ENCODE data around the gene NFE2L3.
A peak's percentile ranks its signal among the peaks of the same experiment; 100 is the strongest.
"Not testable (repeated sequence)": the region's sequence is repeated elsewhere in the genome, so short reads cannot be mapped to it uniquely, and the experiment has no call there.

NFE2L3 gene

GRCh38 chr7:26149391-26149977, 2.5 kb upstream of the NFE2L3 start:
- peaks cover 9% of the 10 kb centered on the region for H3K27me3 ChIP-seq (ENCODE audit: insufficient read depth, insufficient read length)
- no peaks in the 10 kb centered on the region for H3K36me3 ChIP-seq (ENCODE audit: insufficient read depth, insufficient read length, low read length)
- DNase-seq (ENCODE audit: low read depth, low spot score), result no peak
- H3K9me3 ChIP-seq (ENCODE audit: insufficient read depth, low read length), result peaks cover 16% of the 10 kb centered on the region; the same call in 1 of the 2 replicates
- H3K4me1 ChIP-seq (ENCODE audit: insufficient read depth, insufficient read length), result peaks cover 13% of the 10 kb centered on the region
- H3K9ac ChIP-seq (ENCODE audit: insufficient read length, low read depth), result no peak overlapping the region
- no peak overlapping the region for H3K4me3 ChIP-seq (ENCODE audit: insufficient read length, low read depth)
- TF ChIP-seq YY1 (IDR thresholded peaks at IDR 0.05; ENCODE audit: insufficient read depth, insufficient read length), result no peak
- no peak for TF ChIP-seq ZNF274 (IDR thresholded peaks at IDR 0.05; ENCODE audit: low read depth, low read length)

- no peak overlapping the region for H3K4me3 ChIP-seq (ENCODE audit: insufficient read length, low read depth)
Measured at GRCh38 chr7:26151096-26151495, 902 bp upstream of the NFE2L3 start.

DNA sequence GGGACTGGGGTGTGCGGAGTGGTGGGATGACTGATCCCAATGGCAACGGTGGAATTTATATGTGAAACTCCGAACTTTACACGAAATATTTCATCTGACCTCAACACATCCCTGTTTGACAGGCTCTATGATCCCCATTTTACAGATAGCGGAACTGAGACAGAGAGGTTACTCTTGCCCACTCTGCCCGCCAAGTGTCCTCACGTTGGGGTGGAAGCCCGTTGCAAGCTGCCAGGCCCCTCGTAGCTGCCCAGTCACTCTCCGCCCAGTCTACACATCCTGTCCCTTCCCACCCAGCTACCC, 397 bp upstream of the NFE2L3 start:
- Histone ChIP-seq H3K4me3 (ENCODE audit: insufficient read length, low read depth) (peak overlapping the region; percentile 77), H3K27me3 (ENCODE audit: insufficient read depth, insufficient read length) (peaks cover 9% of the 10 kb centered on the region)

More at GRCh38 chr7:26151096-26151495, 902 bp upstream of the NFE2L3 start:
- H3K27me3 ChIP-seq (ENCODE audit: insufficient read depth, insufficient read length), result peaks cover 9% of the 10 kb centered on the region
- no peak for TF ChIP-seq SUZ12 (IDR thresholded peaks at IDR 0.05; ENCODE audit: extremely low read depth, insufficient read depth, insufficient read length)
- TF ChIP-seq ZNF274 (IDR thresholded peaks at IDR 0.05; ENCODE audit: low read depth, low read length), result no peak
- TF ChIP-seq YY1 (IDR thresholded peaks at IDR 0.05; ENCODE audit: insufficient read depth, insufficient read length), result no peak
- no peak overlapping the region for H3K9ac ChIP-seq (ENCODE audit: insufficient read length, low read depth)
- no peak for DNase-seq (ENCODE audit: low read depth, low spot score)
- H3K4me1 ChIP-seq (ENCODE audit: insufficient read depth, insufficient read length), result peaks cover 18% of the 10 kb centered on the region
- peaks cover 21% of the 10 kb centered on the region; the same call in 1 of the 2 replicates for H3K9me3 ChIP-seq (ENCODE audit: insufficient read depth, low read length)
- no peaks in the 10 kb centered on the region for H3K36me3 ChIP-seq (ENCODE audit: insufficient read depth, insufficient read length, low read length)

GRCh38 chr7:26152782-26153240, 813 bp downstream of the NFE2L3 start:
- Histone ChIP-seq H3K4me1 (ENCODE audit: insufficient read depth, insufficient read length) (peaks cover 18% of the 10 kb centered on the region), H3K9ac (ENCODE audit: insufficient read length, low read depth) (peak overlapping the region; percentile 91), H3K4me3 (ENCODE audit: insufficient read length, low read depth) (peak overlapping the region; percentile 77)
- not testable (repeated sequence) for H3K36me3 ChIP-seq (ENCODE audit: insufficient read depth, insufficient read length, low read length); H3K9me3 ChIP-seq (ENCODE audit: insufficient read depth, low read length); DNase-seq (ENCODE audit: low read depth, low spot score); H3K27me3 ChIP-seq (ENCODE audit: insufficient read depth, insufficient read length)

More for the DNA sequence above, 397 bp upstream of the NFE2L3 start:
- TF ChIP-seq YY1 (IDR thresholded peaks at IDR 0.05; ENCODE audit: insufficient read depth, insufficient read length), result no peak
- TF ChIP-seq SUZ12 (IDR thresholded peaks at IDR 0.05; ENCODE audit: extremely low read depth, insufficient read depth, insufficient read length), result no peak
- peaks cover 21% of the 10 kb centered on the region; the same call in 1 of the 2 replicates for H3K9me3 ChIP-seq (ENCODE audit: insufficient read depth, low read length)
- DNase-seq (ENCODE audit: low read depth, low spot score), result no peak
- H3K36me3 ChIP-seq (ENCODE audit: insufficient read depth, insufficient read length, low read length), result no peaks in the 10 kb centered on the region
- H3K9ac ChIP-seq (ENCODE audit: insufficient read length, low read depth), result no peak overlapping the region
- peaks cover 18% of the 10 kb centered on the region for H3K4me1 ChIP-seq (ENCODE audit: insufficient read depth, insufficient read length)

DNA sequence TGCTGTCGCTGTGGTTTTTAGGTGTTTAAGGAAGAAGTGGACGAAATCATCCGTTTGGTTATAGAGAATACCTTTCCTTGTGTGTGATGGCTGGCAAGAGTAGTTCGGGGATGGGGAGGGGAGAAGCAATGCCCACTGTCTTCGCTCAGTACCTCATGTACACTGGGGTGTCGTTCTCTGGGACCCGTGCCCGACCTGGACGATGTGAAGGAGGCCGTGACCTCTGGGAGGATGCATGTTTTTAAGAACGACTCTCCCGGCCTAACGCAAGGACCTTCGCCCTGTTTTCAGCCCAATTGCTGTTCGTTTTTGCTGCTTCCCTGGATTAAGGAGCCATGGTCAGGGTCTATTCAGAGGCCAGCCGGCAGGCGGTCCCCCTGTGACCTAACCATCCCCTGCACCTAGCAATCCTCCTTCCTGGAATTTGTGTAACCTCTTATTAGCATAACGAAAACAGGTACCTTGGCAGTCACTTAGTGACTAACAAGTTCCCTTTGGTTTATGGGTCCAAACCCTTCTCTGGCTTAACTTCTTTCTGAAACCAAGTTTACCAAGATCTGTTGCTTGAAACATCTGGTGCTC, 1.3 kb downstream of the NFE2L3 start:
- peak overlapping the region; percentile 91 for H3K9ac ChIP-seq (ENCODE audit: insufficient read length, low read depth)
- peaks cover 9% of the 10 kb centered on the region for H3K27me3 ChIP-seq (ENCODE audit: insufficient read depth, insufficient read length)
- H3K36me3 ChIP-seq (ENCODE audit: insufficient read depth, insufficient read length, low read length), result no peaks in the 10 kb centered on the region
- H3K4me1 ChIP-seq (ENCODE audit: insufficient read depth, insufficient read length), result peaks cover 18% of the 10 kb centered on the region
- H3K9me3 ChIP-seq (ENCODE audit: insufficient read depth, low read length), result peaks cover 9% of the 10 kb centered on the region; the same call in 1 of the 2 replicates
- peak overlapping the region; percentile 77 for H3K4me3 ChIP-seq (ENCODE audit: insufficient read length, low read depth)
- peak; percentile 57 for DNase-seq (ENCODE audit: low read depth, low spot score)
- TF ChIP-seq YY1 (IDR thresholded peaks at IDR 0.05; ENCODE audit: insufficient read depth, insufficient read length) (no peak), SUZ12 (IDR thresholded peaks at IDR 0.05; ENCODE audit: extremely low read depth, insufficient read depth, insufficient read length) (no peak), ZNF274 (IDR thresholded peaks at IDR 0.05; ENCODE audit: low read depth, low read length) (no peak)

DNA sequence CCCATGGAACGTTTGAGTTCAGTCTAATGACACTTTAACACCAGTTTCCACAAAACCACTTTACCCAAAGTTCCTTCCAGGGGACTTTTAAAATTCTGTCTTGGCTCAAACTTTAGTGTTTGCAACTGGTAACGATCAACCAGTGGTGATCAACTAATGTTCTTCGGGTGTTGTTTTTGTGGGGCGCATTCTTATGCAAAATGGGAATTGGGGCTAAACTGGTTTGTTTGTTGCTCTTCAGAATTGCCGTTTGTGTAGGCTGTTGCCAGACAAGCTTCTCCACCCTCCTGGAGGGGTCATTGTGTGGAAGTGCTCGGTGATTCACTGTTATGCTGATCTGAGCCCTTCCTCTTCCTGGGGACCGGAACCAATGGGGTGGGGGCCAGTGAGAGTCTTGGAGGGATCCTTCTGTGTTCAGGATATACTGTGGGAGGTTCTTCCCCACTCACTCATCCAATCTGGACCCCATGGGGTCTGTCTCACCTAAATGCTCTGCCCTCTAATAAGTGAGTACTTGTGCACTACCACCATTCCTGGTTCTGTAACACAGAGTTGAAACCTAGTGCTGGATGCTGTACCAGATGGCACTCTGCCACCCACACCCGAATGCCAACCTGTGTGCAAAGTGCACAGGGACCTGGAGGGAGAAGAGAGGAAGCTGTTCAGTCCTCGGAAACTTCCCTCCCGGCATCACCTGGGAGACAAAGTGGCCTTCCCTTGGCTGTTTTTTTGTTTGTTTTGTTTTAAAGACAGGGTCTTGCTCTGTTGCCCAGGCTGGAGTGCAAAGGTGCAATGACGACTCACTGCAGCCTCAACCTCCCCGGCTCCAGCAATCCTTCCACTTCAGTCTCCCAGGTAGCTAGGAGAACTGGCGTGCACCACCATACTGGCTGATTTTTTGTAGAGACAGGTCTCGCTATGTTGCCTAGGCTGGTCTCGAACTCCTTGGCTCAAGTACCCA, 2.1 kb downstream of the NFE2L3 start:
- peaks cover 22% of the 10 kb centered on the region for H3K4me1 ChIP-seq (ENCODE audit: insufficient read depth, insufficient read length)
- H3K36me3 ChIP-seq (ENCODE audit: insufficient read depth, insufficient read length, low read length), result no peaks in the 10 kb centered on the region
- peak; percentile 96 for DNase-seq (ENCODE audit: low read depth, low spot score)
- TF ChIP-seq YY1 (IDR thresholded peaks at IDR 0.05; ENCODE audit: insufficient read depth, insufficient read length), result no peak
- no peak for TF ChIP-seq ZNF274 (IDR thresholded peaks at IDR 0.05; ENCODE audit: low read depth, low read length)
- no peak for TF ChIP-seq SUZ12 (IDR thresholded peaks at IDR 0.05; ENCODE audit: extremely low read depth, insufficient read depth, insufficient read length)
- peaks cover 9% of the 10 kb centered on the region; the same call in 1 of the 2 replicates for H3K9me3 ChIP-seq (ENCODE audit: insufficient read depth, low read length)
- peak overlapping the region; percentile 91 for H3K9ac ChIP-seq (ENCODE audit: insufficient read length, low read depth)
- H3K4me3 ChIP-seq (ENCODE audit: insufficient read length, low read depth), result peak overlapping the region; percentile 77
- peaks cover 9% of the 10 kb centered on the region for H3K27me3 ChIP-seq (ENCODE audit: insufficient read depth, insufficient read length)

All from NT2/D1 (cell line).